BLaER1 treated with 17β-estradiol and CSF1 and Interleukin-3, amounts not matched to agents 10 nM and 100 nM (cell line): Measurements from ENCODE around the gene ANKS1B.

Experiments
- H3K27ac ChIP-seq, 11 experiments: shearing (Covaris generic); formaldehyde crosslinking; 2 replicates each; pipeline ENCODE4 v1.8.1; 2022
- H3K27me3 ChIP-seq, 11 experiments: shearing (Covaris generic); formaldehyde crosslinking; 2 replicates each; pipeline ENCODE4 v1.8.1; 2022
- H3K36me3 ChIP-seq, 11 experiments: shearing (Covaris generic); formaldehyde crosslinking; 2 replicates each; pipeline ENCODE4 v1.8.1; 2022
- H3K4me1 ChIP-seq, 10 experiments: shearing (Covaris generic); formaldehyde crosslinking; 2 replicates each; pipeline ENCODE4 v1.8.1; 2022
- H3K4me2 ChIP-seq, 11 experiments: shearing (Covaris generic); formaldehyde crosslinking; 2 replicates each; pipeline ENCODE4 v1.8.1; 2022
- H3K4me3 ChIP-seq, 10 experiments: shearing (Covaris generic); formaldehyde crosslinking; 2 replicates each; pipeline ENCODE4 v1.8.1; 2022
- H3K9ac ChIP-seq, 11 experiments: shearing (Covaris generic); formaldehyde crosslinking; 2 replicates each; pipeline ENCODE4 v1.8.1; 2022
- H3K9me3 ChIP-seq, 11 experiments: shearing (Covaris generic); formaldehyde crosslinking; replicated peaks in 1 of 11; 2 replicates each; pipeline ENCODE4 v1.8.1; 2022
- H4K20me1 ChIP-seq, 11 experiments: shearing (Covaris generic); formaldehyde crosslinking; 2 replicates each; pipeline ENCODE4 v1.8.1; 2022
- Cebpa-rat ChIP-seq, 11 experiments: shearing (Covaris generic); IDR thresholded peaks; 2 replicates each; pipeline ENCODE4 v1.8.1; 2022

ANKS1B gene

DNA sequence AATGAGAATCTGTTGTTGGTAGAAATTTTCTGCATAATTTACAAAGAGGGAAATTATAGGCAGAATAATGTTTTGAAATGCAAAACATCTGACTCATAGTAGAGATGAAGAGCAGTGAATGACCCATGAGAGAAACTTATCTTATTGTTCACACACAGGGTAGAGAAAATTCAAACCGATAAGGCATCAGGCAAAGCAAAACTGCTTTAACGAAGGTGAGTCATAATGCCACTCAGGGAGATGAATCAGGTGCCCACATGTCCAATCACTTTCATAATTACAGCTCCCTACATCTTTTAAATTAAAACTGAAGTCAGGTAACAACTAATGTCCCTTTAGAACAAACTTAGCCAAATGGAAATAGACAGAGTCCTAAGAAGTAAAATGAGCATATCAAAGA is 602.7 kb downstream of the ANKS1B start:
- peaks cover 0 to 74% (median 24%) of the 10 kb centered on the region in 11 experiments; a peak in 12 of 22 replicates for H3K36me3 ChIP-seq
- H3K27ac ChIP-seq, result no peak overlapping the region
- TF ChIP-seq Cebpa-rat (IDR thresholded peaks at IDR 0.05), result no peak
- H3K4me3 ChIP-seq, result no peak overlapping the region
- H3K4me1 ChIP-seq, result peaks cover 0 to 15% (median 10%) of the 10 kb centered on the region in 10 experiments; a peak in 15 of 20 replicates
- no peak overlapping the region for H3K9ac ChIP-seq
- peaks cover 0 to 3% (median 0%) of the 10 kb centered on the region in 11 experiments; a peak in 2 of 22 replicates for H3K9me3 ChIP-seq
- no peaks in the 10 kb centered on the region for H4K20me1 ChIP-seq
- H3K4me2 ChIP-seq, result no peak overlapping the region
- no peaks in the 10 kb centered on the region for H3K27me3 ChIP-seq

DNA sequence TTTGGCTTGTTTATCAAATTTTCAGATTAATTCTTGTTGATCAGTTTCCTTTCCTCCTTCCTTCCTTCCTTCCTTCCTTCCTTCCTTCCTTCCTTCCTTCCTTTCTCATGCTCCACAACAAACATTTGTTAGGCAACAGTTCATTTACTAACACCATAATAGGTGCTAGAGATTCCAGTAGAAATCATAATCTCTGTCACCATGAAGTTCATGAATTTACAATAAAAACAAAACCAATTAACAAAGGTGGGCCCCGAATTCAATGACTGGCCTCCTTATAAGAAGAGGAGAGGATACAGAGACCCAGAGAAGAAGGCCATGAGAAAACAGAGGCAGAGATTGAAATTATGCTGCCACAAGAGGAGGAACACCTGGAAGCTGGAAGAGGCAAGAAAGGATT is 604.0 kb downstream of the ANKS1B start:
- peak overlapping the region in 7 of 11 experiments; percentile 27 to 58 (median 40); a peak in 14 of 22 replicates for H3K4me2 ChIP-seq
- H3K27me3 ChIP-seq, result no peaks in the 10 kb centered on the region
- H3K9me3 ChIP-seq, result peaks cover 0 to 3% (median 0%) of the 10 kb centered on the region in 11 experiments; a peak in 2 of 22 replicates
- H3K4me3 ChIP-seq, result no peak overlapping the region
- peaks cover 0 to 15% (median 10%) of the 10 kb centered on the region in 10 experiments; a peak in 15 of 20 replicates for H3K4me1 ChIP-seq
- no peak for TF ChIP-seq Cebpa-rat (IDR thresholded peaks at IDR 0.05)
- H3K9ac ChIP-seq, result no peak overlapping the region
- H3K36me3 ChIP-seq, result peaks cover 0 to 80% (median 24%) of the 10 kb centered on the region in 11 experiments; a peak in 13 of 22 replicates
- peak overlapping the region in 2 of 11 experiments; percentile 26 to 42; a peak in 3 of 22 replicates for H3K27ac ChIP-seq
- H4K20me1 ChIP-seq, result no peaks in the 10 kb centered on the region

DNA sequence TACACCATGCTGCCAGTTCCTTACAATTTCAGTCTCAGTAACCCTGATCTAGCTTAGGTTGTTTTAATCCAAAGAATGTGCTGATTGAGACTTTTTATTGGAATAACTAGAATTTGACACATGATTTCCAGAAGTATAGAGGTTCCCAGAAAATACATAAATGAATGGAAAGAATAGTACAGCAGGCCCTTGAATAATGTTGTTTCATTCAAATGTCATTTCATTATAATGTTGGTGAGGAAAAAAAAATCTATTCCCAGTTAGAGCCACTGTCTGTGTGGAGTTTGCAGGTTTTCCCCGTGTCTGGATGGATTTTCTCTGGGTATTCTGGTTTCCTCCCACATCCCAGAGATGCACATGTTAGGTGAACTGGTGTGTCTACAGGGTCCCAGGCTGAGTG is 610.7 kb downstream of the ANKS1B start:
- Histone ChIP-seq H3K27me3 (no peaks in the 10 kb centered on the region), H3K36me3 (peaks cover 0 to 67% (median 10%) of the 10 kb centered on the region in 11 experiments; a peak in 11 of 22 replicates), H3K4me1 (no peaks in the 10 kb centered on the region), H4K20me1 (no peaks in the 10 kb centered on the region), H3K4me2 (no peak overlapping the region), H3K27ac (no peak overlapping the region), H3K4me3 (no peak overlapping the region), H3K9me3 (no peaks in the 10 kb centered on the region), H3K9ac (no peak overlapping the region)
- no peak for TF ChIP-seq Cebpa-rat (IDR thresholded peaks at IDR 0.05)

DNA sequence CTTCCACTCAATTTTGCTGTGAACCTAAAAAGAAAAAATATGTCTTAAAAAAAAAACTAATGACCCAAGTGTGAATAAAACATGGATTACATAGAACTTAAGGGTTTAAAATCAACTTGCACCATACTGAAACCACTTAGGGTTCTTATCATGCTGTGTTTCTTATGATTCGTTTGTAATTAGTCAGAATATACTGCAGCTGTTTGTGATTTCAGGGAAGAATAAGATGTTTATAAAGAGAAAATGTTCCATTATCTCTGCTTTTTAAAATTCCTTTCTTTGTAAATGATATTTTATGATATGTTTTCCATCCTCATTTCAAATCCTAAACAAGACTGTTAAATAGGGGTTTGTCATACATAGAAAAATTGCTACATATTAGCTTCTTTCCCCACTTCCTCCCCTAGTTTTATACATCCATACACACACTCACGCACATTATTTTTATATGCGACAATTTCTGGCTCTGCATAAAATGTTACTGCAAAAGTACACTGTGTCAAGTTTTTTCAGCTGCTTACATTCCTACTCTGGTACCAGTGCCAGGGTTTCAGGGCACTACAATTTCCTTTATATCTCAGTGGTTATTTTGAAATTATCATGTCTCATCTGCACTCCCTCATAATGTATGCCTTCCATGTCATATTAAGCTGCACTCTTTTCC is 612.3 kb downstream of the ANKS1B start:
- H3K9me3 ChIP-seq, result no peaks in the 10 kb centered on the region
- no peaks in the 10 kb centered on the region for H3K4me1 ChIP-seq
- no peak for TF ChIP-seq Cebpa-rat (IDR thresholded peaks at IDR 0.05)
- no peaks in the 10 kb centered on the region for H4K20me1 ChIP-seq
- H3K36me3 ChIP-seq, result peaks cover 0 to 63% (median 10%) of the 10 kb centered on the region in 11 experiments; a peak in 10 of 22 replicates
- H3K27me3 ChIP-seq, result no peaks in the 10 kb centered on the region
- no peak overlapping the region for H3K27ac ChIP-seq
- no peak overlapping the region for H3K9ac ChIP-seq
- no peak overlapping the region for H3K4me3 ChIP-seq
- H3K4me2 ChIP-seq, result no peak overlapping the region

DNA sequence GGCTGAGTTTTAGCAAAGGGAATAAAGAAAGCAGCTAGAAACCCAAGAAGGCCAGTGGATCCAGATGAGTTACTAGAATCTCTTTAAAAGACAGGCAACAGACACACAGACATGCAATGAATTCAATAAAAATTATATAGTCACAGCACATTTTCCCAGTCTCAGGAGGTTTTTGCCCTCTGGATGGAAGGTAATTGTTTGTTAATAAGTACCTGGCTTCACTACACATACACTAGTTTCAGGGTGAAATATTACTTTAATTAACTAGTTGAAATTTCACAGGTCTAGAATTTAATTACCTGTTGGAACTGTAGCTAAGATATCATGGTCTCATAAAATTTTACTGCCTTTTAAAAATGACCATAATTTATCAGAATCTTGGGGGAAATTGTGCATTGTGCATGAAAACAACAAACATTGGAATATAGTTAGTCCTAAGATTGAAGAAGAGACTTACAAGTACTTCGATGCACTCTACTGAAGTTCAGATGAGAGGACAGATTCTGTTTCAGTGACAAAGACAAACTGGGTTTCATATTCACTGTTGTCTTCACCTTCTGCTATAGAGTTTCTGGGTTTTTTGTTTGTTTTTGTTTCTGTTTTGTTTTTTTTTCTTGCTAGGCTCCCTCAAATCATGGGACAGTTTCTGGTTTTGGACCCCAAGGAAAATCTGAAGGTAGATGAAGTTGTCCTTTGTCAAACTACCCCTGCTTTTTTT is 614.2 kb downstream of the ANKS1B start:
- no peak overlapping the region for H3K9ac ChIP-seq
- peaks cover 0 to 6% (median 0%) of the 10 kb centered on the region in 11 experiments; a peak in 1 of 22 replicates for H3K9me3 ChIP-seq
- H3K4me3 ChIP-seq, result no peak overlapping the region
- no peak overlapping the region for H3K4me2 ChIP-seq
- no peaks in the 10 kb centered on the region for H4K20me1 ChIP-seq
- H3K27me3 ChIP-seq, result no peaks in the 10 kb centered on the region
- H3K27ac ChIP-seq, result no peak overlapping the region
- H3K4me1 ChIP-seq, result no peaks in the 10 kb centered on the region
- TF ChIP-seq Cebpa-rat (IDR thresholded peaks at IDR 0.05), result no peak
- H3K36me3 ChIP-seq, result peaks cover 0 to 69% (median 10%) of the 10 kb centered on the region in 11 experiments; a peak in 12 of 22 replicates

DNA sequence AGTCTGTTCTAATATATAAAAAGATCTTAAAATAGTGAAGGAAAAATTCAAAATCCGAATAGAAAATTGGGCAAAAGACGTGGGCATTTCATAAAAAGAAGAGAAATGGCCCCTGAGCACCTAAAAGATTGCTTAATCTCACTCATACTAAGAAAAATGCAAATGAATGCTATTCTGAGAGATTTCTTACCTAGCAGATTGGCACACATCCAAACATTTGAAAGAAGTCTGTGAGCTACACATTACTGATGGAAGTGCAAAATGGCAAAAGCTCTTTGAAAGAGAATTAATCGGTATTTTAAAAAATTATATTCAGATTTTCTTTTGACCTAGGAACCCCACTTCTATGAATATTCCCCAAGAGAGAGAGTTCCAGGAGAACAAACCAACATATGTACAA is 617.6 kb downstream of the ANKS1B start:
- Histone ChIP-seq H3K9me3 (peaks cover 0 to 6% (median 0%) of the 10 kb centered on the region in 11 experiments; a peak in 1 of 22 replicates), H3K36me3 (peaks cover 0 to 50% (median 14%) of the 10 kb centered on the region in 11 experiments; a peak in 11 of 22 replicates), H3K4me2 (no peak overlapping the region), H3K4me1 (no peaks in the 10 kb centered on the region), H3K9ac (no peak overlapping the region), H3K4me3 (no peak overlapping the region), H3K27me3 (no peaks in the 10 kb centered on the region), H3K27ac (no peak overlapping the region), H4K20me1 (no peaks in the 10 kb centered on the region)
- no peak for TF ChIP-seq Cebpa-rat (IDR thresholded peaks at IDR 0.05)

DNA sequence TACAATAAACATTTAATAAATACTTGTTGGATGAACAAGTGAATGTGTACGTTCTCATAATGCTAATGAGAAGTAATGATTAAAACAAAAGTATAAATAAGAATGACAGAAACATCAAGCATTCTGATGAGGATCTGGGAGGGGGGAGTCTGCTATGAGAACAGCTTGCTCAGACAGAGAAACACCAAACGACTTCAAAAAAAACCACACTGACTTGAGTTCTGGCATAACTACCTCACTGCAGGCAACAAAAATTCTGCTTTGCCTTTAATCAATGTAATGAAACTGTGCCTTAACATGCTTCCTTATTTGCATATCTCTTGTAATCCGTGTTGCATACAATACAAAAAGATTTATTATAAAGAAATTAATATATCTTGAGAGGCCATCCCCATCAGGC is 632.5 kb downstream of the ANKS1B start:
- Histone ChIP-seq H3K27ac (no peak overlapping the region), H3K36me3 (peaks cover 0 to 66% (median 28%) of the 10 kb centered on the region in 11 experiments; a peak in 16 of 22 replicates), H3K27me3 (no peaks in the 10 kb centered on the region), H3K9ac (no peak overlapping the region), H3K4me2 (no peak overlapping the region), H4K20me1 (no peaks in the 10 kb centered on the region), H3K9me3 (peaks cover 0 to 15% (median 6%) of the 10 kb centered on the region in 11 experiments; a peak in 10 of 22 replicates), H3K4me1 (no peaks in the 10 kb centered on the region), H3K4me3 (no peak overlapping the region)
- TF ChIP-seq Cebpa-rat (IDR thresholded peaks at IDR 0.05), result no peak

DNA sequence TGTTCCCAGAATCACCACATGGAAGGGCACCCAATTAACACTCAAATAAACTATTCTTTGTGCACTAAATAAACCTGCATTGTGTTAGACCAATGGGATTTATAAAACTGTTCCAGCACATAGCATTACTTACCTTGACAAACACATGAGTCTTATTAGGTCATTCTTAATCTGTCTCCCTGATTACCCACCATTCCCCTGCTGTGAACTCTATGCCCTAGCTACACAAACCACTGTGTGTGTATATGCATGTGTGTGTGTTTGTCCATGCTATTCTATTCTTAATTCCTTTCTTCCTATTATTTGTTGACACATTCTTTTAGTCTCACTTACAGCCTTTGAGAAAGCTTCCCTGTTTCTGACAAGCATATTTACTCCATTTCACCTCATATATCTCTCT is 640.8 kb downstream of the ANKS1B start:
- no peak overlapping the region for H3K27ac ChIP-seq
- no peak for TF ChIP-seq Cebpa-rat (IDR thresholded peaks at IDR 0.05)
- H4K20me1 ChIP-seq, result no peaks in the 10 kb centered on the region
- no peak overlapping the region for H3K4me3 ChIP-seq
- no peak overlapping the region for H3K9ac ChIP-seq
- peaks cover 0 to 73% (median 42%) of the 10 kb centered on the region in 11 experiments; a peak in 16 of 22 replicates for H3K36me3 ChIP-seq
- H3K27me3 ChIP-seq, result no peaks in the 10 kb centered on the region
- peaks cover 0 to 16% (median 8%) of the 10 kb centered on the region in 11 experiments; a peak in 14 of 22 replicates for H3K9me3 ChIP-seq
- no peak overlapping the region for H3K4me2 ChIP-seq
- H3K4me1 ChIP-seq, result peaks cover 0 to 12% (median 0%) of the 10 kb centered on the region in 10 experiments; a peak in 4 of 20 replicates

DNA sequence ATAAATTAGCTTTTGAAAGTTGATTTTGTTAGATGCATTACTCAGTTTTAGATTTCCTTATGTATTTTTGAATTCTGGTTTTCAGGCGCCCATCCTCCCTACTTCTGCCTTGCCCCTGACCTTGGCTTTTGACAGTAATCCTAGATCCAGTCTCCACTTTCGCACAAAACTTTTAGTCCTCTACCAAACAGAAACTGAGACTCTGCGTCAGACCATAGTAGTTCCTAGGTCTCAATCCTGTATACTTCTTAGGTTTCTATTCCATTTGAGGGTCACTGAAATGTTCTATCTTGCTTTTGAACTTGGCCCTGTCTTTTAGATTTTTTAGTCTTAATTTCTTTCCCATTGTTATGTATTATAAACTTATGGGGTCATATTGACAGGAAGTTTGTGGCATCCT is 645.1 kb downstream of the ANKS1B start:
- Histone ChIP-seq H3K4me1 (no peaks in the 10 kb centered on the region), H3K27me3 (no peaks in the 10 kb centered on the region), H3K9ac (no peak overlapping the region), H3K27ac (no peak overlapping the region), H3K36me3 (peaks cover 0 to 77% (median 51%) of the 10 kb centered on the region in 11 experiments; a peak in 15 of 22 replicates), H3K9me3 (peaks cover 0 to 22% (median 16%) of the 10 kb centered on the region in 11 experiments; a peak in 11 of 22 replicates), H3K4me3 (no peak overlapping the region), H3K4me2 (no peak overlapping the region), H4K20me1 (no peaks in the 10 kb centered on the region)
- TF ChIP-seq Cebpa-rat (IDR thresholded peaks at IDR 0.05), result no peak
